Endodermal cell (in vitro differentiated cells): ENCODE data around the gene UCKL1. TPM values are rescaled to one million over a fixed set of nuclear protein-coding genes. Genes with fewer than 3 reads are reported as not detected.
A peak's percentile ranks its signal among the peaks of the same experiment; 100 is the strongest.

Source experiments
- DNase-seq: peaks from one replicate; pipeline ENCODE4 v3.0.0-alpha.2; 2017
- H3K27ac ChIP-seq: 2 replicates; pipeline ENCODE4 v1.5.1; 2013; ENCODE audit warnings: mild to moderate bottlenecking, low read depth, low read length, moderate library complexity
- H3K27me3 ChIP-seq: 2 replicates; pipeline ENCODE4 v1.6.1; 2013; ENCODE audit warnings: mild to moderate bottlenecking, low read length, moderate library complexity; ENCODE audit not compliant: insufficient read depth, control insufficient read depth, poor library complexity, severe bottlenecking
- H3K36me3 ChIP-seq: 2 replicates; pipeline ENCODE4 v1.7.0; 2013; ENCODE audit warnings: mild to moderate bottlenecking, low read length, moderate library complexity; ENCODE audit not compliant: control insufficient read depth, insufficient read depth
- H3K4me1 ChIP-seq: one replicate; pipeline ENCODE4 v1.7.0; 2013; ENCODE audit warnings: low read length; ENCODE audit not compliant: control insufficient read depth, insufficient read depth
- H3K4me3 ChIP-seq: 2 replicates; pipeline ENCODE4 v1.5.1; 2013; ENCODE audit warnings: mild to moderate bottlenecking, low read length, moderate library complexity
- H3K9ac ChIP-seq: 2 replicates; pipeline ENCODE4 v1.6.1; 2013; ENCODE audit warnings: mild to moderate bottlenecking, low read length, moderate library complexity; ENCODE audit not compliant: poor library complexity, severe bottlenecking; ENCODE audit errors: extremely low read depth
- H3K9me3 ChIP-seq: 2 replicates; pipeline ENCODE4 v1.6.1; 2013; ENCODE audit warnings: mild to moderate bottlenecking, low read length, moderate library complexity; ENCODE audit not compliant: control insufficient read depth
- H3K27ac Mint-ChIP-seq: 2 replicates; pipeline ENCODE4 v1.8.0; 2020; ENCODE audit warnings: mixed read lengths
- H3K27me3 Mint-ChIP-seq: 2 replicates; pipeline ENCODE4 v1.8.0; 2021; ENCODE audit warnings: mild to moderate bottlenecking, mixed read lengths; ENCODE audit not compliant: insufficient read depth
- H3K36me3 Mint-ChIP-seq: 2 replicates; pipeline ENCODE4 v1.8.0; 2020; ENCODE audit warnings: low read depth, mixed read lengths
- H3K4me1 Mint-ChIP-seq: 2 replicates; pipeline ENCODE4 v1.8.0; 2020; ENCODE audit warnings: mixed read lengths
- H3K4me3 Mint-ChIP-seq: 2 replicates; pipeline ENCODE4 v1.8.0; 2020; ENCODE audit warnings: mild to moderate bottlenecking, moderate library complexity, mixed read lengths
- H3K9me3 Mint-ChIP-seq: 2 replicates; pipeline ENCODE4 v1.8.0; 2020; ENCODE audit warnings: mild to moderate bottlenecking, mixed read lengths
- CTCF ChIP-seq: fragments of 200-600 bp; sonication (generic); conservative IDR thresholded peaks from 2 replicates; pipeline ENCODE4 v1.5.0; 2021; ENCODE audit warnings: antibody characterized with exemption, mild to moderate bottlenecking
- WGBS, 2 experiments: methylation state at CpG; one replicate each; pipeline versions ENCODE4 v1.1.5 to v1.1.7; 2013; ENCODE audit warnings: missing lambda C conversion rate in 2 of 2, mixed read lengths in 1 of 2; ENCODE audit not compliant: insufficient coverage in 1 of 2, insufficient read length in 1 of 2; 5-methylcytosine and 5-hydroxymethylcytosine counted together
- total RNA-seq, 2 donors: library from RNA; stranded (reverse); fragmentation: NEBNext Ultra II Directional in 1 of 2; extraction: Animal tissue kit (Norgen Biotek cat#: 25700) in 1 of 2; gene quantifications; 2 replicates in 1 of 2; 3 replicates in 1 of 2; pipeline ENCODE4 v1.2.1, GENCODE V29; 2021

UCKL1 gene
- total RNA-seq, 2 donors from 2014 or later = 36.5 to 47.8 TPM

- TF ChIP-seq CTCF = no peak
- H3K27me3 ChIP-seq = no peaks in the 10 kb centered on the region
- no peak for DNase-seq
- no peak overlapping the region for H3K27ac ChIP-seq
- Mint-ChIP-seq H3K27ac (no peak overlapping the region), H3K27me3 (no peaks in the 10 kb centered on the region), H3K4me3 (no peak overlapping the region), H3K36me3 (peaks cover 47% of the 10 kb centered on the region), H3K4me1 (no peaks in the 10 kb centered on the region), H3K9me3 (no peaks in the 10 kb centered on the region)
- H3K9me3 ChIP-seq = no peaks in the 10 kb centered on the region
- H3K9ac ChIP-seq = no peak overlapping the region
- no peak overlapping the region for H3K4me3 ChIP-seq
- WGBS, 2 experiments = 94 to 100% methylated on average over 3 to 5 of the region's 5 CpGs
- H3K36me3 ChIP-seq = peaks cover 54% of the 10 kb centered on the region
- no peaks in the 10 kb centered on the region for H3K4me1 ChIP-seq
Observed at GRCh38 chr20:63933646-63934045, 22.6 kb downstream of the UCKL1 start.

- Histone ChIP-seq H3K4me1 (no peaks in the 10 kb centered on the region), H3K27me3 (no peaks in the 10 kb centered on the region), H3K36me3 (peaks cover 56% of the 10 kb centered on the region), H3K27ac (no peak overlapping the region), H3K4me3 (no peak overlapping the region), H3K9me3 (no peaks in the 10 kb centered on the region), H3K9ac (no peak overlapping the region)
- Mint-ChIP-seq H3K27me3 (no peaks in the 10 kb centered on the region), H3K36me3 (peaks cover 54% of the 10 kb centered on the region), H3K4me1 (no peaks in the 10 kb centered on the region), H3K4me3 (no peak overlapping the region), H3K27ac (no peak overlapping the region), H3K9me3 (no peaks in the 10 kb centered on the region)
- 95 to 99% methylated on average over 13 to 17 of the region's 17 CpGs for WGBS, 2 experiments
- peak; percentile 53 for DNase-seq
- TF ChIP-seq CTCF = no peak
Observed at GRCh38 chr20:63932606-63933160, 23.5 kb downstream of the UCKL1 start.

- 96% methylated on average over 13 to 18 of the region's 19 CpGs for WGBS, 2 experiments
Observed at GRCh38 chr20:63931735-63932134, 24.5 kb downstream of the UCKL1 start.

More at GRCh38 chr20:63931735-63932134, 24.5 kb downstream of the UCKL1 start:
- no peak overlapping the region for H3K4me3 ChIP-seq
- H3K4me1 ChIP-seq = peaks cover under 1% of the 10 kb centered on the region
- H3K9me3 ChIP-seq = no peaks in the 10 kb centered on the region
- no peak for TF ChIP-seq CTCF
- peaks cover 56% of the 10 kb centered on the region for H3K36me3 ChIP-seq
- no peaks in the 10 kb centered on the region for H3K27me3 ChIP-seq
- no peak overlapping the region for H3K4me3 Mint-ChIP-seq
- no peaks in the 10 kb centered on the region for H3K27me3 Mint-ChIP-seq
- H3K4me1 Mint-ChIP-seq = peaks cover 7% of the 10 kb centered on the region
- no peak overlapping the region for H3K9ac ChIP-seq
- H3K27ac ChIP-seq = no peak overlapping the region
- no peak for DNase-seq
- H3K36me3 Mint-ChIP-seq = peaks cover 61% of the 10 kb centered on the region
- no peak overlapping the region for H3K27ac Mint-ChIP-seq
- H3K9me3 Mint-ChIP-seq = no peaks in the 10 kb centered on the region
